ENCODE data around the gene SYT1. TPM values are rescaled to one million over a fixed set of nuclear protein-coding genes. Genes with fewer than 3 reads are reported as not detected.

Gene SYT1
- total RNA-seq, 1 experiment from 2014 or later: 15.8 TPM

- Histone ChIP-seq H4K91ac (ENCODE audit: insufficient read length, low read depth, low read length) (no peak overlapping the region), H2BK12ac (ENCODE audit: insufficient read length, low read depth, low read length) (no peak overlapping the region), H2BK20ac (ENCODE audit: low read depth, low read length, poor library complexity, severe bottlenecking) (no peak overlapping the region), H2AK5ac (ENCODE audit: insufficient read length, low read length) (no peak overlapping the region), H4K5ac (ENCODE audit: insufficient read length, low read depth, low read length) (no peak overlapping the region), H3K4me2 (ENCODE audit: insufficient read depth, insufficient read length, low read length) (no peak overlapping the region), H2BK120ac (ENCODE audit: low read depth, low read length, poor library complexity, severe bottlenecking) (no peak overlapping the region), H3K14ac (ENCODE audit: insufficient read depth, low read length) (no peak overlapping the region), H3K27me3 (ENCODE audit: insufficient read depth, low read length) (no peaks in the 10 kb centered on the region), H2BK5ac (ENCODE audit: insufficient read length, low read length) (no peak overlapping the region), H3K56ac (ENCODE audit: insufficient read length, low read depth, low read length) (no peak overlapping the region), H3T11ph (ENCODE audit: low read length) (no peak overlapping the region), H4K8ac (replicated peaks; ENCODE audit: insufficient read length, low read depth, low read length) (no peak overlapping the region), H2AFZ (ENCODE audit: low read length) (no peak overlapping the region), H2BK15ac (ENCODE audit: low read depth, low read length) (no peak overlapping the region), H3K18ac (ENCODE audit: insufficient read length, low read depth, low read length) (no peak overlapping the region), H3K9ac (ENCODE audit: extremely low read depth, insufficient read length, low read length) (no peak overlapping the region), H3K4me1 (ENCODE audit: insufficient read depth, low read length) (no peaks in the 10 kb centered on the region), H3K9me3 (ENCODE audit: control insufficient read depth, low read depth, low read length) (no peaks in the 10 kb centered on the region), H3K23ac (ENCODE audit: insufficient read length, low read depth, low read length) (no peak overlapping the region), H3K79me1 (ENCODE audit: insufficient read depth, low read depth, low read length, poor library complexity, severe bottlenecking) (no peaks in the 10 kb centered on the region), H3K4ac (ENCODE audit: low read depth, low read length) (no peak overlapping the region), H3K27ac (ENCODE audit: insufficient read length, low read depth, low read length) (no peak overlapping the region), H3K79me2 (ENCODE audit: insufficient read depth, low read length) (no peaks in the 10 kb centered on the region), H4K20me1 (ENCODE audit: control insufficient read depth, insufficient read depth, insufficient read length) (no peaks in the 10 kb centered on the region), H3K23me2 (ENCODE audit: insufficient read length, low read depth, low read length, poor library complexity, severe bottlenecking) (no peaks in the 10 kb centered on the region)
- DNase-seq: no peak
- Mint-ChIP-seq H3K9me3 (peaks cover 0 to 3% of the 10 kb centered on the region in 2 experiments; a peak in 1 of 5 replicates), H3K4me3 (no peak overlapping the region), H3K36me3 (ENCODE audit: insufficient read depth in 1 of 3, low read depth in 3 of 3) (peaks cover 3 to 8% (median 6%) of the 10 kb centered on the region in 3 experiments; a peak in 4 of 7 replicates), H3K27me3 (ENCODE audit: low read depth) (no peaks in the 10 kb centered on the region), H3K4me1 (peaks cover 4 to 5% of the 10 kb centered on the region in 2 experiments; a peak in 3 of 4 replicates), H3K27ac (no peak overlapping the region)
- WGBS (ENCODE audit: extremely low coverage, insufficient read length, low lambda C conversion rate): no CpG with 5 or more reads among the region's 1 CpG
- TF ChIP-seq CTCF (conservative IDR thresholded peaks at IDR 0.05): no peak
Observed at GRCh38 chr12:79019672-79020071, 155.1 kb downstream of the SYT1 start.

All from H9 (cell line).